ENCODE measurements around the gene PRSS36.
A peak's percentile ranks its signal among the peaks of the same experiment; 100 is the strongest.

DNA sequence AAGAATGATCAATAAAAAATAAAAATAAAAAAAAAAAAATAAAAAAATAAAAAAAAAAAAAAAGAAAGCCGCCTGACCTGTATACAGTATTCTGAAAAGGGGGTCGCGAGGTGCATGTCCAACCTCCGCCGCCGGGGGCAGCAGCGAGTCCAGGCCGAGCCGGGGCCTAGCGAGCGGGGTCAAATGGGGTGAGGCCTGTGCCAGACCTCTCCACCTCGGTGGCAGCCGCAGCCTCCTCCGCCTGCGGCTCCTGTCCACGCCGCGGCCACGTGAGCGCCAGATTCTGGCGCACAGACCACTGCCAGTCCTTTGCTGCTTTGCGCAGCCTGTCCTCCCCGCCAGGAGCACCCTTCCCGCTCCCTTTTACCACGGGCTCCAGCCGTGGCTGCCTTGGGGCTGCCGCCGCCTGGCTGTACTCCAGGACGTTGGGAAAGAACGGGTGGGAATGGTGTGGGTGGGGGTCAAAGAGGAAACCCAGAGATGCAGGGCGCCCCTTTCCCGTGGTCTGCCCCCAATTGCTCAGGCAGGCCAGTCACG, 44.1 kb downstream of the PRSS36 start:
- TF ChIP-seq CTCF (conservative IDR thresholded peaks at IDR 0.05; ENCODE audit: low read depth, low read length), result peak; percentile 75
- TF ChIP-seq EZH2 (IDR thresholded peaks at IDR 0.05; ENCODE audit: borderline replicate concordance, low read depth, low read length, poor library complexity, severe bottlenecking), result no peak

Measured in A673 (cell line).